GM13977 (cell line): ENCODE data around the gene C20orf141.

ENCODE experiments used
- DNase-seq: peaks from one replicate; pipeline ENCODE4 v3.0.0; 2012; ENCODE audit warnings: low spot score
- in situ Hi-C: fragments of 300-500 bp; cut with MboI; formaldehyde crosslinking; loops from one replicate; pipeline ENCODE4 v1.12.0; 2022; ENCODE audit warnings: low sequenced_read_pairs, low pct_unique_long_range_greater_than_20kb, mixed read lengths, inconsistent platforms; ENCODE audit not compliant: unreplicated experiment
- TF ChIP-seq, protein P1 (sequence below): IDR thresholded peaks from 2 replicates; pipeline ENCODE4 v1.5.1; 2012; ENCODE audit warnings: mild to moderate bottlenecking, control low read depth; ENCODE audit not compliant: insufficient read depth; ENCODE audit errors: extremely low read depth, missing control alignments

Gene C20orf141

DNA sequence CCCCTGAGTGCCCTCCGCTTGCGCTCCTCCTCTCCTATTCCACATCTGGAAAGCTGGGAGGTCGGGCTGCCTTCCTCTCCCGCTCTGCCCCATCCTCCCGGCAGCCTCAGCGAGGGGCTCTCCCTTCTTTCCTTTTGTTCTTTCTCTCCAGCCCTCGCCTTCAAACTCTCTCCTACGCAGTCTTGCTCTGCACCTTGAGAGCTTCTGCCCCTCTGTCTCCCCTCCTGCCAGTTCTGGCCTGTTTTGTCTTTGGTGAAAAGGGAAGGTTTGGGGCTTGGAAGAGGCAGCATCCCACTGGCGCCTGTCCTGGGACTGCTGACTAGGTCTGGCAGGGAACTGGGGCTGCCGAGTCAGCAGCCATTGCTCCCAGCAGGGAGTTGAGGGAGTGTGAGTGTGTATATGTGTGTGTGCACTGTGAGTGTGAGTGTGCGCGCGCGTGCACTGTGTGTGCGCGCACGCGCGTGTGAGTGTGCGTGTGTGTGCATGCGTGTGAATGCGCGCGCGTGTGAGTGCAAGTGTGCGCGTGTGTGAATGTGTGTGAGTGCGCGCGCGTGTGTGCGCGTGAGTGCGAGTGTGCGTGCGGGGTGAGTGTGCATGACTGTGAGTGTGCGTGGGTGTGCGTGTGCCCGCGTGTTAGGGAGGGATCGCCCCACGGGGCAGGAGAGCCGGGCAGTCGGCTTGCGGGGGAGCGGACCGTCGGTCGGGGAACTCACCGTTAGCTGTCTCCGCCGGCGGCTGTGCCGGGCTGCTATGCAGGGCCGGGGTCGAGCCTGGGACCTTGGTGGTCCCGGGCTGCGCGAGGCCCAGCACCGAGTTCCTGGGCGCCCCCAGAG lies 14.9 kb upstream of the C20orf141 start:
- in situ Hi-C loops: no loop called here
- TF ChIP-seq, protein P1, sequence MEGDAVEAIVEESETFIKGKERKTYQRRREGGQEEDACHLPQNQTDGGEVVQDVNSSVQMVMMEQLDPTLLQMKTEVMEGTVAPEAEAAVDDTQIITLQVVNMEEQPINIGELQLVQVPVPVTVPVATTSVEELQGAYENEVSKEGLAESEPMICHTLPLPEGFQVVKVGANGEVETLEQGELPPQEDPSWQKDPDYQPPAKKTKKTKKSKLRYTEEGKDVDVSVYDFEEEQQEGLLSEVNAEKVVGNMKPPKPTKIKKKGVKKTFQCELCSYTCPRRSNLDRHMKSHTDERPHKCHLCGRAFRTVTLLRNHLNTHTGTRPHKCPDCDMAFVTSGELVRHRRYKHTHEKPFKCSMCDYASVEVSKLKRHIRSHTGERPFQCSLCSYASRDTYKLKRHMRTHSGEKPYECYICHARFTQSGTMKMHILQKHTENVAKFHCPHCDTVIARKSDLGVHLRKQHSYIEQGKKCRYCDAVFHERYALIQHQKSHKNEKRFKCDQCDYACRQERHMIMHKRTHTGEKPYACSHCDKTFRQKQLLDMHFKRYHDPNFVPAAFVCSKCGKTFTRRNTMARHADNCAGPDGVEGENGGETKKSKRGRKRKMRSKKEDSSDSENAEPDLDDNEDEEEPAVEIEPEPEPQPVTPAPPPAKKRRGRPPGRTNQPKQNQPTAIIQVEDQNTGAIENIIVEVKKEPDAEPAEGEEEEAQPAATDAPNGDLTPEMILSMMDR: no peak
- peak; percentile 59 for DNase-seq

DNA sequence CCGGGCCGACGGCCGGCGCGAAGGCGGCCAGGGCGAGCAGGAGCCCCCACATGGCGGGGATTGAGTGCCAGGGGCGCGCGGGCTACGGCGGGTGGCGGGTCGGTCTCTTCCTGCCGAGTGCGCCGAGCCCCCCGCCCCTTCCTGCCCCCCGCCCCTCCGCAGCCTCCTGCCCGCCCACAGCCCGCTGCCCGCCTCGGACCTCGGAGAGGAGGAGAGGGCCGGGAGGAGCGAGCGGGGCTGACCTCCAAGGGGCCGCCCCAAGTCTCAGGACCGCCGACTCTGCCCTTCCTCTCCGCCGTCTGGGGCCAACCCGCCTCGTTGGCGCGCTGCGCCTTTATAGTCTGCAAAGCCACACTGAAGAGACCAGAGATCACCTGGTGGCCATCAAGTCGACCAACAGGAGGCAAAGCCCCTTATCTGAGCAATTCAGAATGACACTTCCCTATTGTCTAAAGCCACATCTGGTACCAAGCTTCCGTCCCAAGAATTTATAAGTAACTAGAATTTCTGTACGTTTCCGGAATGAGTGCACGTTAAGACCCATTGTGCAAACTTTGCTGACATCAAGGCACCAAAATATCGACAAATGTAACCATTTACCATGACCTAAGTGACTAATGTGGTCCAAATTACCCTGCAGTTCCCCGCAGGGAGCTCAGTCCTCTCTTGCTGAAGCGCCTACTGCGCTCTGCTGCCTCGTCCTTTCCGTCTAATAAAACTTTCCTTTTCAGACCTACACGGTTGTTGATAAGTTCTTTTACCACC lies 14.1 kb upstream of the C20orf141 start, which contains the start of gene CPXM1:
CPXM1 (minus strand) TSS at position 107 of the 765 bp plus-strand sequence; CDS start at position 52, 55 bp downstream.
- peak; percentile 68 for DNase-seq
- in situ Hi-C loops: no loop called here
- TF ChIP-seq, protein P1: no peak

DNA sequence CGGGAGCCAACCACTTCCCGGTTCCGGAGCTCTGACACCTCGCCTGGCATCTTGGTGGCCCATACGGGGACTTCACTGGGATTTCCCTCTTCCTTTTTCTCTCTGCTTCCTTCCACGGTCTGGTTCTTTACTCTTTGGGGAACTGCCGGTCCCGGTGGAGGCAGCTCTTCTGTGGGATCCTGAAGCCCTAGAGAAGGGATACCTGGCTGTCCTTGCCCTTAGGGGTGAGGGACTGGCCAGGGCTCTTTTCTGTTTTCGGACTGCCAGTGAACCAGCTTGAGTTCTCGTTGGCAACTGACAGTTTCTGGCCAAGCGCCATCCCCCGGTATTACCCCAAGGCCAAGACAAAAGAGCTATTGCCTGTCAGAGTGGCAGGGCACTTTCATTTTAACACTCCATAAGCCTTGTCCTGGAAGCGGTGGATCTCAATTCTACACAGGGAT lies 13.5 kb upstream of the C20orf141 start:
- TF ChIP-seq, protein P1: no peak
- peak; percentile 28 for DNase-seq
- in situ Hi-C loops: no loop called here

DNA sequence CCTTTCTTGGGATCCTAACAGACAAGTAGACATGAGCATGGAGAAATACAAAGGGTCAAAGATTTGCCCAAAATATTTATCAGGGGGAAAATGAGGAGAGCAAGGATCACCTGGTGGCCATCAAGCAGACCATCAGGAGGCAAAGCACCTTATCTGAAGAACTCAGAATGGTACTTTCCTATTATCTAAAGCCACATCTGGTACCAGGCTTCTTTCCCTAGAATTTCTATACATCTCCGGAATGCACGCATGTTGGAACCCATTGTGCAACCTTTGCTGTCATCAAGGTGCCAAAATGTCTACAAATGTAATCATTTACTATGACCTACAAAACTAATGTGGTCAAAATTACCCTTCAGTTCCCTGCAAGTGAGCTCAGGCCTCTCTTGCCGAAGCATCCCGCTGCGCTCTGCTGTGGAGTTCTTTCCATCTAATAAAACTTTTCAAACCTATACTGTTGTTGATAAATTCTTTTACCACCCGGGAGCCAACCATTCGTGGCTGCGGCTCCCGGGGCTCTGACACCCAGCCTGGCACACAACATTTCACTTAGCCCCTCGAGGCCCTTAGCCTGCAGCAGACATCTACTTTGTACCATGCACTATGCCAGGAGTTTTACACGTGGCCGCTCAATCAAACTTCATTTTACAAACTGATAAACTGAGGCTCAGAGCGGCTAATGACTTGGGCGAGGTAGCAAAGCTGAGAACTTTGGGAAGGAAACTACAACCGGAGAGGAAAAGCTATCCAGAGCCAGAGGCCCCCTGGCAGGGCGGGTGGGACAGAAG lies 10.6 kb upstream of the C20orf141 start:
- DNase-seq: no peak
- TF ChIP-seq, protein P1: no peak
- in situ Hi-C loops: no loop called here

DNA sequence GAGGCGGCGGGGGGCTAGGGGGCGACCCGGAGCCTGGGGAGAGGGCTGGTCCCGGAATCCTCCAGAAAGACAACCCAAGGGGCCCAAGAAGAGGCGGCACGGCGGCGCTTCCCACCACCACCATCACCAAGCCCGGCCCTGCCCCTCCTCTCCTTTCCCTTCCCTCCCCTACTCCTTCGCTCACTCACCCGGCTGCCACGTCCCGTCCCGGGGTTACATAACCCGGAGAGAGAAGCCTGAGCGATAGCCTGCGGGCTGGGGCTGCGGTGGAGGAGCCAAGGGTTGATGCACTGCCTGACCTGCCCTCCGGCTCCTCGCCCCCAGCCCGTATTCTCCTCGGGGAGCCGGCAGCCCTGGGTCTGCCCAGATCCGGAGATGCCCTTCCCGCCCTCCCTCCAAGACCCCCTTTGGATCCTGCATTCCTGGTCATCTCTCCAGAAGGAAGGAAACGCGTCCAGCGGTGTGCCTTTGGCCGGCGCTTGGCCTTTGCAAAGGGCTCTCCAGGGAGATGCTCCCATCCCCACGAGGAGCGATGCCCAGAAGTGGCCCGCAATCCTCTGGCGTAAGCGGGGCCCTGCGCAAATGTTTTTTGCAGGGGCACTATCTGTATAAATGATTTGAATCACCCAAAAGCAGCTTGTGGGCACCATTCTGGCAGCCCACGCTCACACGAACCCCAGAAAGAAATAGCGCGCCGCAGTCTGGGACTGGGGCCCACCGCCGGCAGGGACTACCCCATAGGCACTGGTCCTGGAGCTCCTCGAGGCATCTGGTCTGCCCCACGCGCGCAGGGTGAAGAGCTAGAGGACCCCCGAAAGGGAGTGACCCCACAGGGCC lies 9.7 kb upstream of the C20orf141 start:
- peak; percentile 20 for DNase-seq
- TF ChIP-seq, protein P1: no peak
- in situ Hi-C loops: no loop called here
